Mesangial cell (primary cell): Measurements from ENCODE around the gene PTS. TPM values are rescaled to one million over a fixed set of nuclear protein-coding genes. Genes with fewer than 3 reads are reported as not detected.

ENCODE experiments used
- total RNA-seq: library from RNA; depleted of rRNA; stranded (reverse); fragments of >200 nt; gene quantifications from 2 replicates; pipeline ENCODE4 v1.2.3, GENCODE V29; 2015

Gene PTS
- 19.5 and 23.3 TPM in 2 replicates for total RNA-seq

GRCh38 chr11:112226062-112226830, at the start of gene PTS:
Gene PTS, plus strand, starts transcription at chr11:112226428. Its CDS starts 16 bp downstream, at chr11:112226444.

DNA sequence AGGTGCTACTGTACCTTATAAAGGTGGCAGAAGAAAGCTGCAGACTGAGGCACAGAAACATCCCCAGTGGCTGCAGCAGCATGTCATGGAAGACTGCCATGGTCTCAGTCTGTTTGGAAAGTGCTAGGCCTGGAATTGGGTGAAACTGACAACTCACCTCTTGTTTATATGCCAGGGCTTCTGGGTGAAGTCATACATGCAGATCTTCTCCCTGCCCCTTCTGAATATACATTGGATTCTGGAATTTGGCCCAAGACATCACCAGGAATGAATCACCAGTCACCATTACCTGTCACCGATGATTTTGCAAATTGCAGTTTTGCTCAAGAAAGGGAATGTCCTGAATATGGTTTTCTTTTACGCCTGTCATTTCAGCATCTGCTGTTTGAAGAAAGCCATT, 34.3 kb downstream of the PTS start, which contains the start of gene PLET1:
Gene PLET1, minus strand, starts transcription at position 371 of the 400 bp plus-strand sequence. Its CDS starts 271 bp downstream, at position 100.

Other genes starting within 250 kb of the PTS start
- gene DLAT, start 201.0 kb upstream of the PTS start, total RNA-seq: 25.1 and 46.8 TPM in 2 replicates
- gene PIH1D2, start 152.4 kb upstream of the PTS start, total RNA-seq: 0.51 and 0.98 TPM in 2 replicates
- gene NKAPD1, start 152.1 kb upstream of the PTS start, total RNA-seq: 6.8 and 10.5 TPM in 2 replicates
- 58.6 and 70.9 TPM in 2 replicates for gene TIMM8B, start 139.7 kb upstream of the PTS start, total RNA-seq
- 96.5 and 112 TPM in 2 replicates for gene SDHD, start 139.6 kb upstream of the PTS start, total RNA-seq
- gene IL18, start 62.3 kb upstream of the PTS start, total RNA-seq: 19.9 and 54.5 TPM in 2 replicates
- gene TEX12, start 59.1 kb upstream of the PTS start, total RNA-seq: 0.25 TPM in 1 of 2 replicates, not detected in the other
- gene BCO2, start 50.9 kb upstream of the PTS start, total RNA-seq: 1.8 and 2.1 TPM in 2 replicates
- gene PLET1, start 34.4 kb downstream of the PTS start, total RNA-seq: not detected in 2 replicates